SIG-M5 treated with dmso at 0.1 percent for 504 hours (cell line): ENCODE data around the gene WFDC12.

Experiments used
- DNase-seq: peaks from one replicate; lab custom pipeline; 2025; ENCODE audit not compliant: unreplicated experiment; lab: John Stamatoyannopoulos, UW

The WFDC12 gene

GRCh38 chr20:45115829-45116228, 8.4 kb downstream of the WFDC12 start:
- DNase-seq, result no peak

- DNase-seq, result no peak
These were observed 8.9 kb downstream of the WFDC12 start for GRCh38 chr20:45115386-45115774.

GRCh38 chr20:45114465-45115385, 9.5 kb downstream of the WFDC12 start, which contains the start of gene WFDC5:
WFDC5 (minus strand) TSS chr20:45115174; CDS start chr20:45115083, 91 bp downstream.
- DNase-seq, result no peak

- DNase-seq, result no peak
These were observed 10.4 kb downstream of the WFDC12 start for GRCh38 chr20:45113865-45114264.

GRCh38 chr20:45112754-45113153, 11.5 kb downstream of the WFDC12 start:
- no peak for DNase-seq

GRCh38 chr20:45111799-45112471, 12.3 kb downstream of the WFDC12 start:
- DNase-seq, result peak; percentile 22

GRCh38 chr20:45111285-45111684, 13.0 kb downstream of the WFDC12 start:
- no peak for DNase-seq

- no peak for DNase-seq
These were observed 14.0 kb downstream of the WFDC12 start for GRCh38 chr20:45110301-45110700.

GRCh38 chr20:45109634-45110033, 14.6 kb downstream of the WFDC12 start:
- no peak for DNase-seq

GRCh38 chr20:45105317-45105716, 18.9 kb downstream of the WFDC12 start:
- no peak for DNase-seq

- peak; percentile 33 for DNase-seq
These were observed 19.5 kb downstream of the WFDC12 start for GRCh38 chr20:45104786-45105185.

- DNase-seq, result no peak
These were observed 21.2 kb downstream of the WFDC12 start for GRCh38 chr20:45103072-45103471.

- no peak for DNase-seq
These were observed 22.9 kb downstream of the WFDC12 start for GRCh38 chr20:45101333-45101850.

- DNase-seq, result no peak
These were observed 23.6 kb downstream of the WFDC12 start, which contains the start of gene KCNS1 for GRCh38 chr20:45100563-45101245. KCNS1 (minus strand) TSS chr20:45101127; CDS start chr20:45099236, 1,891 bp downstream.

GRCh38 chr20:45098103-45098773, 26.0 kb downstream of the WFDC12 start:
- no peak for DNase-seq

- no peak for DNase-seq
These were observed 26.7 kb downstream of the WFDC12 start for GRCh38 chr20:45097485-45098102.

- no peak for DNase-seq
These were observed 27.5 kb downstream of the WFDC12 start for GRCh38 chr20:45096781-45097180.

- peak; percentile 57 for DNase-seq
These were observed 28.4 kb downstream of the WFDC12 start for GRCh38 chr20:45095805-45096238.

- no peak for DNase-seq
These were observed 29.2 kb downstream of the WFDC12 start for GRCh38 chr20:45094864-45095574.
